ELR (cell line): ENCODE measurements around the gene C5orf46.
A peak's percentile ranks its signal among the peaks of the same experiment; 100 is the strongest.
"Not testable (repeated sequence)": the region's sequence is repeated elsewhere in the genome, so short reads cannot be mapped to it uniquely, and the experiment has no call there.

Source experiments
- DNase-seq: peaks from one replicate; pipeline ENCODE4 v3.0.0-alpha.2; 2015; ENCODE audit warnings: low read depth

Gene C5orf46

DNA sequence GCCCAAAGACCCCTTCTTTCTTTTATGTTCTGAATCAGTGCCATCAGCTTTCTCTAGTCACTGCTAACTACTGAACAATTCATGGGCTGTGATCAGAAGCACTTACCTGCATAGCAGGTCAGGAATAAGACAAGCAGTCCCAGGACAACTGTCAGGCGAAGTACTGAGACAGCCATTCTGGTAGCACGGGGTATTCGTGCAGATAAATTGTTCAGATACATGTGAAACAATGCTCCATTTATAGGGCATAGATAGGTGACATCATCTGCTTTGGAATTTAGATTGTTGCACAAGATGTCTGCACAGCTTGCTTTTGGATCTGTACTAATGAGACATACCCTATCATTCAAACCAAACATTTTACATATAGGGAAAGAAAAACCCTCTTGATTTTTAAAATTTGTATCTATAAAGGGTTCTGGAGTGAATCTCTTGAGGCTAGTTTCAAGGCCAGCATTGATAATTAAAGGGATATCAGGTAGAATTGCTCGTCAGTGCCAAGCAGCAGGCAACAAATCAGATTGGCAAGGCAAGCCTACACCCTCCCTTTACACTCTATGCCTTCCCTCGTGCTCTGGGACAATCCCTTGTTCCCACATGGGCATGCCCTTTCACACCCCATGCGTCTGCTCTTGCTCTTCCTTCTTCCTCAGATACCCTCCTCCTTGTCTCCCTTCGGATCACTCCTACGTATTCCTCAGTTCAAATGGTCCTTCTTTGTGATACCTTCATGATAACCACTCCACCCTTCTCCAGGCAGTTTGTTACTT, at the start of gene C5orf46:
Gene C5orf46, minus strand, starts transcription at position 213 of the 770 bp plus-strand sequence. Its CDS starts 37 bp downstream, at position 176.
- DNase-seq, result peak; percentile 63

DNA sequence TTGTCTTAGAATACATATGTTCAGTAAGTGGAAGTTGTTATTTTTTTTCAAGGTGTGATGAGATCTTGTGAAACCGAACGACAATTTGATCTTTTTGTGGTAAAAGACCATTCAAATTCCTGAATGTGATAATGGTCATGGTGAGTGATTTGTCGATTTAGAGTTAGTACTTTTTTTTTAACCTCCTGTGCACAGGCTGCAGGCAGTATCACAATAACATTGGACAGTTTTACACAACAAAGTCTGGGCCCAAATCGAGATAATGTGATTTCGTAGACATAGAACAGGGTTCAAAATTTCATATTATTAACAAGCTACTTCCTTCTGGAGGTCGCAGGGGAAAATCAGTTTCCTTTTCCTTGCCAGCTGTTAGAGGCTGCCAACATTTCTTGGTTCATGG, 48.6 kb upstream of the C5orf46 start:
- DNase-seq, result no peak

DNA sequence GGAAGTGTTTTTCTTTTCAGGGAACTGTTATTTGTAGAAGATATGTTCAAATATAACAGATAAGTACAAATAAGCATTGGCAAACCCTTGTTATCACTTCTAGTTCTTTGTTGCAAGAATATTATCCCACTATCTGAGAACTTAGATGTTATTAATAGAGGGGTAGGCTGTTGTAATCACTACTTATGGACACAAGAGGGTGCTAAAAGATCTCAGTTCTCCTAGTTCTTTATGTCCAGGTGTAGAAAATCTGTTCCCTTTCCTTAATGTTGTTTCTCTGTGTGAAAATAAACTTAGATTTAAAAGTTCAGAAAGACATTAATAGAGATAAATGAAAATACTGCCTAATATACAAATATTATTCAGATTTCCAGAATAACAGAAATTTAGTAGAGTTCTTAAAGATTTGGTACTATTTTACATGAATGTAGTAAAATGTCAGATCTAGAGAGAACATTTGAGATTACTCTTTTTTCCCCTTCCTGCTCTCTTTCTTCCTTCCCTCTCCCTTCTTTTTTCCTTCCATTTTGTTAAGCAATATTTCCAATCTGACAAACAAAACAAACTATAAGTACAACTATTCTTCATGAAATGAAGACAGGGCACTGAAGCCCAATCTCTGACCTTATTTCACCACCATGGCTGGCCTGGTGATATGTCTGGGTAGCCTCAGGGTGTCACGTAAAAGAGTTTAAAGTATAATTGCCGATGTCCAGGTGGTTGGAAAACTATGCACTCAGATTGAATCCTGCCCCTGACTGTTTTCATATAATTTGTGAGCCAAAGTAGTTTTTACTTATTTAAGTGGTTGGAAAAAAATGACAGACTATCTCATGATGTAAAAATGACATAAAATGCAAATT, 43.6 kb upstream of the C5orf46 start:
- DNase-seq, result peak; percentile 61

DNA sequence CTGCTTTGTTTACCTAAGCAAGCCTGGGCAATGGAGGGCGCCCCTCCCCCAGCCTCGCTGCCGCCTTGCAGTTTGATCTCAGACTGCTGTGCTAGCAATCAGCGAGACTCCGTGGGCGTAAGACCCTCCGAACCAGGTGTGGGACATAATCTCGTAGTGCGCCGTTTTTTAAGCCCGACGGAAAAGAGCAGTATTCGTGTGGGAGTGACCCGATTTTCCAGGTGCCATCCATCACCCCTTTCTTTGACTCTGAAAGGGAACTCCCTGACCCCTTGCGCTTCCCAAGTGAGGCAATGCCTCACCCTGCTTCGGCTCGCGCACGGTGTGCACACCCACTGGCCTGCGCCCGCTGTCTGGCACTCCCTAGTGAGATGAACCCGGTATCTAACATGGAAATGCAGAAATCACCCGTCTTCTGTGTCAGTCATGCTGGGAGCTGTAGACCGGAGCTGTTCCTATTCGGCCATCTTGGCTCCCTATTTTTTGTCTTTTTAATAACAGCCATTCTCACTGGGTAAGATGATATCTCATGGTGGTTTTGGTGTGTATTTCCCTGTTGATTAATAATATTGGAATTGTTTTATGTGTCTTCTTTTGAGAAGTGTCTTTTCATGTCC, 40.4 kb upstream of the C5orf46 start:
- not testable (repeated sequence) for DNase-seq

DNA sequence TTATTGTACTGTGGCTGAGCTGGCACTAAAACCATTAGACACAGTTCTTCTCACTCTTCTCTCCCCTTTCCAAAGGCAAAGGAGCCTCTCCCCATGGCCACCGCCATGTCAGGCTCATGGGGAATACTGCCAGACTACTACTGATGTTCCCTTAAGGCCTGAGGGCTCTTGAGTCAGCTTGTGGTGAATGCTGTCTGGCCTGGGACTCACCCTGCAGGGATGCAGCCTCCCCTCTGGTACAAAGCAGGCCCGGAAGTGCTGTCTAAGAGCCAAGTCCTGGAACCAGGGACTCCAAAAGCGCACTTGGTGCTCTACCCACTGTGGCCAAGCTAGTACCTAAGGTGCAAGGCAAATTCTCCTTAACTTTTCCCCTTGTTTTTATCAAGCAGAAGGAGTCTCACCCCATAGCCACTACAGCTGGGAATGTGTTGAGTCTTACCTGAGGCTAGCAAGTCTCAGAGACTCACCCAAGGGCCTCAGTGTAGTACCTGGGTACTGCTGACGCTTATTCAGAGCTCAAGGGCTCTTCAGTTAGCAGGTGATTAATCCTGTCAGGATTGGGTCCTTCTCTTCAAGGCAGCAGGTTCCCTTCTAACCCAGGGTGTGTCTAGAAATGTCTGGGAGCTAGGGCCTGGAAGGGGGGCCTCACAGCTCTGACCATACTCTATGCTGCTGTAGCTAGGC, 33.2 kb upstream of the C5orf46 start:
- DNase-seq, result peak; percentile 53

DNA sequence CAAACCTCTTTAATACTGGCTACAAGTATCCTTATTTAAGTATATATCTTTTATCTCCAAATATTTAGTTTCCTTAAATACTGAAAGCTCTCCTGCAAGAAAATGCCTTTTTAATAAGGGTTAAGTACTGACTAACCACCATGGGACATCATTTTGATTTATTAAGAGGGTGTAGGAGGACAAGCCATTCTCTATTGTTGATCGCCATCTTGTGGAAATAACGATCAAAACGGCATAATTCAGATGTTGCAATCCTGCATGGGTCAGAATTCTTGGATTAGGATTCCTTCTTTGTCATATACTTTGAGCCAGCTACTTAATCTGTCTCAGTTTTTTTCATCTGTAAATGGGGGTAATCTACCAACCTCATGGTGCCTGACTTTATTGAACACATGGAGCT, 28.7 kb upstream of the C5orf46 start:
- DNase-seq, result peak; percentile 63

DNA sequence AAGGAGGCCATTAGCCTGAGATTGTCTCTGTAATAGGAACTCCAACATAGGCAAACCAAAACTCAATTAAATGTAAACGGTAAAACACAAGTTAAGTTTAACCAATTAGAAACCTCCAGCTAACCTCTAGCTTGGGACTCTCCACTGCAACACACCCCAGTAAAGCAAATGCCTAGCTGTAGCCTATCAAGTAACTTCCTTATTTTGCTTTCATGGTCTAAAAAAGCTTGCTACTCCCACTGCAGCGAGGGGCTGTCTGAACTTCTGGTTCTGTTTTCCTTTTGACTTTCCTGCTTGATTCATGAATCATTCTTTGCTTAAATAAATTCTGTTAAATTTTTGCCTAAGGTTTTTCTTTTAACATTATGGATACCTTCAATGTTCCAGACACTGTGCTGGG, 24.4 kb upstream of the C5orf46 start:
- DNase-seq, result no peak

DNA sequence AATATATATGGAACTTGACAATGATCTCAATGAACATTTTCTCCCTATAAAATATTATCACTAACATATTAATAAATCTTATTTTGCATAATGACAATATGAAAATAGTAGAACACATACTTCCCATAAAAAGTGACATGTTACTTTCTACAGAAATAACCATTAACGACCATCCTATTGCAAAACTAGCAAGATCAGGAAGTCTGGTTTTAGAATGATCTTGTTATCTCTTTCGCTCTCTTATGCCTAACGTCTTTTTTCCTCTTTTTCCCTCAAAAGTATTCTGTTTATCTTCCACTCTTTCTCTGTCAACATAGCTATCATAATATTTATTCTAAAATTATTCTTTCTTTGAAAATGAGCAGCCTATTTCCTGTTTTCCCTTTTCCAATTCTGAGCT, 21.6 kb upstream of the C5orf46 start:
- DNase-seq, result no peak

DNA sequence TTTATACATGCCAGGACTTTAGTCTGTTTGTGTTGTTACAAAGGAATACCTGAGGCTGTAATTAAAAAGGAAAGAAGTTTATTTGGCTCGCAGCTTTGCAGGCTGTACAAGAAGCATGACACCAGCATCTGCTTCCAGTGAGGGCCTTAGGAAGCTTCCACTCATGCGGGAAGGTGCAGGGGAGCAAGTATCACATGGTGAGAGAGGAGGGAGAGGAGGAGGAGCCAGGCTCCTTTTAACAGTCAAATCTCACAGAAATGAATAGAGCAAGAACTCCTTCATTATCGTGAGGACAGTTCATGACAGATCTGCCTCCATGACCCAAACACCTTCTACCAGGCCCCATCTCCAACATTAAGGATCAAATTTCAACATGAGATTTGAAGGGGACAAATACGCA, 18.7 kb upstream of the C5orf46 start:
- DNase-seq, result no peak

DNA sequence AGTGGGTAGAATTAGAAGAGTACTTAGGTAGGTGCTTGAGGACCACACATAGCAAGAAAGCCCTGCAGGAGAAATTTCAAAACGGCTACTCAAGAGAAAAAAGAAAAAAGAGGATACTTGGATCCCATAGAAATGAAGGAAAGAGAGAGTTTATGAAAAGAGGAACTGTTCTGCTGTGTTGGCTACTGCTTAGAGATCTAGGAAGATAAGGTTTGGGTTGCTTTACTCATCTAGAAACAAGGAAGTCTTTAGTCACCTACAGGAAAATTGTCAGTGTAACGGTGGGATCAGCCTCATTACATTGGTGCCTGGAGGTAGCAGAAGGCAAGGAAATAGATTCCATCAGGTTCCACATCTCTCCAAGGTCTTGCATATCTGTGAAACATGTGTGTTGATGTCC, 14.8 kb upstream of the C5orf46 start:
- no peak for DNase-seq

DNA sequence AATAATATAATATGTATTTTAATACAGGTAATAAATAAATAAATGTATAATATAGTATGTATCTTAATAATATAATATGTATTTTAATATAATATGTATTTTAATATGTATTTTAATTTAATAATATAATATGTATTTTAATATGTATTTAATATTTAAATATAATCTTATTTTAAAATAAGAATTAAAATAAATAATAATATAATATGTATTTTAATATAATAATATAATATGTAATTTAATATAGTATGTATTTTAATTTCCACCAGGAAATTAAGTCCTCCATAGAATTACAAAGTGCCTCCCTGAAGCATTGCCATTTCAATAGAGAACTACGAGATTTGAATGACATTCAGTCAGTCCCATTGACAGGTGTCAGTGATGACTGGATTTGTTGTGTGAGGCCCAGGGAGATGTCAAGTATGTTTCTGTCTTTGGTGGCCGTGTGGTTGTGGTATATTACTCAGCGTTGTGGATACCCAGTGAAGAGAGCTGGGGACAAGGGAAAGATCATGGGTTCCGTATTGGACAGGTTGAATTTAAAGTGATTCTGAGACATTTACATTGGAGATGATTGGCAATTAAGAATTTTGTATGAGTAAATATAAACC, 14.2 kb upstream of the C5orf46 start:
- DNase-seq, result no peak

DNA sequence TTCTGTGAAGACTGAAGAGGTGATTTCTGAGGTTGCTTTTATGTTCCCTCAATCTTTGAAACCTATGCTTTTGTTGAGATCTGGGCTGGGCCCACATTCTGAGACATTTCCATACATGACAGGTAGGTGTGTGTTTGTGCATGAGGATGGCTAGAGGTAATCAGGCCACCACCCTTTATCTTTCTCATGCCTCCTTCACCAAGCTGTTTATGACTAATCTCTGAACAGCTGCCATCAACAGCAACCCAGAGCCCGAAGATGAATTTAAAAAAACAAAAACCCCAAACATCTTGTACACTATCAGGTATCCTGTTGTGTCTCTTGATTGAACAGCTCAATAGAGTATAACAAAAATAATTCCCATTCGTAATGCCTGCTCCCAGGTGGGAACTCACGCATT, 12.6 kb upstream of the C5orf46 start:
- DNase-seq, result no peak

DNA sequence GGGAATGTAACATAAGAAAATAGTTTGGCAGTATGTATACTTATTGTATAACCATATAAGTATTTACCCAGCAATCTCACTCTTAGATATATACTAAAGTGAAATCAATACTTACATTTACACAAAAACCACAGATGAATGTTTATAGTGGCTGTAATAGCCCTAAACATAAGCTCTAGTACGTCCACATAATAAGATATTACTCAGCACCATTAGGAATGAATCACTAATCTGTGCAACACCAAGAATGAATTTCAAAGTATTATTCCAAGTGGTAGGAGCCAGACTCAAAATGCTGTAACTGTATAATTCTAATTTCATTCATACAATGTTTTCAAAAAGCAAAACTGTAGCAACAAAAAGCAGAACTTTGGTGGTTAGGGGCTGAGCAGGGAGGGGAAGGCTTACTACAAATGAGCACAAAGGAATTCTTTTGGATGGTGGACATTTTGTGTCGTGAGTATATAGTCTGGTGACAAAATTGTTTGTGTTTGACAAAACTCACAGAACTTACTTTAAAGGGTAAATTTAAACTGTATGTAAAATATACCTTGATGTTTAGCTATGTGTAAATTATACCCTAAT, 11.9 kb upstream of the C5orf46 start:
- DNase-seq, result peak; percentile 34

DNA sequence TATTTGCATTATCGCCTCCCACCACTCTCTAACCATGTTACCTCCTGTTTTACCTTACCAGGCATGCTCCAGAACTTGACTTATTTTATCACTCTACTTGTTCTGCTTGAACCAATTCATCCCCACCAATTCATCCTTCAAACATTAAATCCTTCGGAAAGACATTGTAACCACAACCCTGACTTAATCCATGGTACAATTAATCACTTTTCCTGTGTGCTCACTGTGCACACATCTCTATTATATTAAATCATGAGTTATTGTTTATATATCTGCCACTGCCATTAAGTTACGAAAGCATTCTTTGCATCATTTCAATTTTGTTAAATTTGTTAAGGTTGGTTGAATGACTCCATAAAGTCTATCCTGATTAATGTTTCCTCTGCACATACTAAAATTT, 7.4 kb upstream of the C5orf46 start:
- DNase-seq, result peak; percentile 27

DNA sequence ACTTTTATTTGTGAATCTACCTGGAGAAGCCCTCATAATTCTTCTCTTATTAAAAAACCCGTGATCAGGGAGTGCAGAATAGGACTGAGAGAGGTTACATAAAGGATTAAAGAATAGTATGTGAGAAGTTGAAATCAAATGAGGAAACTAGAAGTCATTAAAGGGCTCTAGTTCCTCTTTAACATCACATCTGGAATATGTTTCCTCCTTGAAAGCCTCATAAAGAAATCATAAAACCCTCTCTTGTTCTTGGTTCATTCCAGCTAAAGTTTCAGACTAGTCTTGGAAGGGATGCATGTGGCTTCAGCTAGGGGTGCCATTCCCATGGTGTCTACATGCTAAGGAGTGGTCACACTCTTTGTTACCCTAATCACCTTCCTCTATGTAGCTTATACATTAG, 5.7 kb upstream of the C5orf46 start:
- no peak for DNase-seq

DNA sequence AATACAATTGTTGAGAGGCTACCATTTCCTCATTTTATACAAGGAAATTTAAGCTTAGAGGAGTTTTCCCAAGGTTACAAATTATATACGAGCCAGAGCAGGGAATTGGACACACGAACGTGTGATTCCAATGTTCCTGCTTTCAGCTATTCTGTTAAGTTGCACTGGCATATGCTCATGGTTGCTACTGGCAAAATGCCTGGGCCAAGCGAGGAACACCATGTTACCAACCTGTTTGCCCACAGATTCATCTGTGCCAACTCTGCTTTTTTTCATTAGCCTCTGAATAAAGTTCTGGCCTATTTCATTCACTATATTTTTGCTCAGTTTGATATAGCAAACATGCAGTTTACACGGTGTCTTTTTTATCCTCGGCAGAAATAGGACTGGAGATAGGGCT, 5.1 kb upstream of the C5orf46 start:
- no peak for DNase-seq

DNA sequence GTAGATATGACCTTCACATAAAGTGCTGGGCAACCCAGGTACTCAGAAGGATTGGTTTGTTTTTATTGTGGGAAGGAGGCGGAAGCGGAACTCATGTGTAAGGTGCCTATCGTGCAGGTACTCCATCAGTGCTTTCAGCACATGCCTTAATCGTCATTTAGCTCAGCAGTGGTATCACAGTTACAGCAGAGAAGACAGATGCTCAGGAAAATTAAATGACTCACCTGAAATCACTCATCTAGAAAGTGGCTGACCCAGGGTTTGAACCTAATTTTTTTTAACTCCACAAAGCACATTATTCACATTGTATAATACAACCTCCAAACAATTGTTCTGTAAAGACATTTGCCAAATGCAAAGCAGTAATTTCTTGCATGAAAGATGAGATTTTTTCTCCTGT, 2.2 kb downstream of the C5orf46 start:
- DNase-seq, result no peak

DNA sequence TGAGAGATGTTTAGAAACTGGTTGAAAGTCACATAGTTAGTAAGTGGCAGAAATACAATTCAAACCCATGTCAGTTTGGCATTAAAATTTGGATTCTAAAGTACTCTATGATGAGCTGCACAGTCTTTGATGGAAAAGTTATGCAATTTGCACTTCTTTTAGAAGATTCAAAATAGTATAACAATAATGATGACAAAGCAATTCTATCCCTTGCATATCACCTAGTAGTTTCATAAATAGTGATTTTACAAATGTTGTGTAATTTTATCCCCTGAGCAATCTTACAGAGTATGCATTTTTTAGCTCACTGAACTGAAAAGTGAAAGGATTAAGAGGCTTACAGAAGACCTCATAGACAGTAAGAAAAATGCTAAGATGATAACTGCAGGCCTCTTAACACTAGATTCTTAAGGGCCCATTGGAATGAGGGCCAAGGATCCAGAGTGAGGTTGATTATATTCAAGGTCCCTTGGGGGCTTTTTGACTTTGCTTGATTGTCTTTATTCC, 3.7 kb downstream of the C5orf46 start:
- DNase-seq, result no peak

DNA sequence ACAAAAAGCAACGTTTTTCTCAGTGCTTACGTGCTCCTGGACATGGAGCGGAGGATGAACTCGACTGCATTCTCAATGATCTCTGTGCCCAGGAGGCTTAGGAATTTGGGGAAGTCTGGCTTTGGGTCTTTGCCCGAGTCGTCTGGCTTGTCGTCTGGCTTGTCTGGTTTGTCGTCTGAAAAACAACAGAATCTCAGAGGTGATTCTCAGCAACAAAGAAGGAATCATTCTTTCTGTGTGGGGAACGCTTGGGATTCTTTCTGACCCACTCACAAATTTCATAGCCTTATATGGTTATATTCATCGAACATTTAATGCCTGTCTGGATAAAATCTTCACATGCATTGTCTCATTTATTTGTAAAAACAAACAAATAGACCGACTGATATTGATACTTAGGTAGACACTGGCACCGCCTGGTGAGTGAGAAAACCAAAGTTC, 4.7 kb downstream of the C5orf46 start:
- DNase-seq, result no peak

DNA sequence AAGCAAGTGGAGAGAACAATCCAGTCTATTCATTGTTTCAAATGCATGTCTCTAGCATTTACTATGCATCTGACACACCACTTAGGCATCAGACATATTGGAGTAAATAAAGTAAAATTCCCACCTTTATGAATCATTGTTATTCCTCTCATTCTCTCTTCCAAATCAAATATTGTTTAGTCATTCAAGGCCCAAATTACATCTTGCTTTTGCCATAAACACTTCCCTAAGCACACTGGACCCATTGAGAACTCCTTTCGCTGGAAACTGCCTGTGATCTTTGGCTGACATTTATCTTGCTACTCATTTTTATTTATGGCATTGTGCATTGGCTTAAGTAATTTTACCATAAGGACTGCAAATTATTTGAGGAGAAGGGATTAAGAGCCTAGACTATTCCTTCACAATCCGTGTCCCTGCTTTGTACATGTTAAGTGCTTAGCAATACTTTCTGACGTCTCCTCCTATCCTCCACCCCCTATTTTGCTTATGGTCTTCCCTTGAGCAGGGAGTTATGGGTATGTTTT, 7.4 kb downstream of the C5orf46 start:
- DNase-seq, result peak; percentile 24

DNA sequence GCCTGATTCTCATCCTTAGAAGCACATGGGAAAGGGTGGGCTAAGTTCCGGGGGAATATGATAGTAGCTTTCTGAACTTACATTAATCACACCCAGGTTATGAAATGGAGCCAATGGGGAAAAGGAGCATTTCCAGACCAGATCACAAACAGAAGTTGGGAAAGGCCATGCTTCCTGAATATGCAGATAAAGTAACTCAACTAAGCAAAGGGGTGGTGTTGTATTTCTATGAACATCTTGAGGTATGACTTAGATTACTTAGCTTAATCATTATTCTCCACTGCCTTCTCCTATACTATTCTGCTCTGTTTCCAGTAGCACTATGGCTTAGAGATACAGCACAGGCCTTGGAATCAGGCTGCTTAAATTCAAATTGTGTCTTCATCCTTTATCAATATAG, 10.5 kb downstream of the C5orf46 start:
- DNase-seq, result no peak
